PC-9 (cell line): Measurements from ENCODE around the gene CD109. TPM values are rescaled to one million over a fixed set of nuclear protein-coding genes. Genes with fewer than 3 reads are reported as not detected.

Experiments used
- BruUV-seq: library from RNA; stranded (reverse); fragments of 400-500 nt; replicated peaks from 2 replicates; lab custom pipeline; 2021; lab: Mats Ljungman, UMichigan
- CTCF ChIA-PET: fragments of 300-600 bp; sonication (Branson Sonifier 250); formaldehyde crosslinking; loops from one replicate; lab custom pipeline; 2022; ENCODE audit warnings: antibody characterized with exemption; lab: Charles Lee
- POLR2A ChIA-PET: fragments of 300-600 bp; sonication (Branson Sonifier 250); formaldehyde crosslinking; loops from one replicate; lab custom pipeline; 2022; ENCODE audit warnings: antibody characterized with exemption; ENCODE audit not compliant: unreplicated experiment; lab: Charles Lee
- DNase-seq, 2 experiments: peaks; one replicate each; pipeline versions ENCODE4 v3.0.0 to v3.0.0-alpha.2; 2015 to 2022; ENCODE audit warnings: mixed read lengths in 1 of 2
- H2AFZ ChIP-seq: fragments of 200-600 bp; sonication (generic); 2 replicates; pipeline ENCODE4 v1.8.1; 2017; ENCODE audit warnings: antibody characterized with exemption
- H3F3A ChIP-seq: fragments of 200-600 bp; sonication (generic); 2 replicates; pipeline ENCODE4 v1.8.1; 2017; ENCODE audit warnings: antibody characterized with exemption, mild to moderate bottlenecking, low read depth; ENCODE audit not compliant: insufficient read depth
- H3K27ac ChIP-seq: fragments of 200-600 bp; sonication (generic); 2 replicates; pipeline ENCODE4 v1.6.1; 2016; ENCODE audit warnings: mixed run types
- H3K27me3 ChIP-seq: fragments of 200-600 bp; sonication (generic); 2 replicates; pipeline ENCODE4 v1.6.1; 2016; ENCODE audit warnings: low read depth, mixed run types; ENCODE audit not compliant: insufficient read depth
- H3K36me3 ChIP-seq: fragments of 200-600 bp; sonication (generic); 2 replicates; pipeline ENCODE4 v1.6.1; 2016; ENCODE audit warnings: low read depth, mixed run types
- H3K4me1 ChIP-seq: fragments of 200-600 bp; sonication (generic); replicated peaks from 2 replicates; pipeline ENCODE4 v1.6.1; 2016; ENCODE audit warnings: mixed run types; ENCODE audit not compliant: insufficient read depth
- H3K4me2 ChIP-seq: fragments of 200-600 bp; sonication (generic); 2 replicates; pipeline ENCODE4 v1.6.1; 2017; ENCODE audit warnings: mixed run types
- H3K4me3 ChIP-seq: fragments of 200-600 bp; sonication (generic); 2 replicates; pipeline ENCODE4 v1.6.1; 2016; ENCODE audit warnings: mixed run types
- H3K79me2 ChIP-seq: fragments of 200-600 bp; sonication (generic); 2 replicates; pipeline ENCODE4 v1.6.1; 2017; ENCODE audit warnings: low read depth, mixed run types
- H3K9me2 ChIP-seq: fragments of 200-600 bp; sonication (generic); 2 replicates; pipeline ENCODE4 v1.8.1; 2017; ENCODE audit warnings: mild to moderate bottlenecking; ENCODE audit not compliant: insufficient read depth
- H3K9me3 ChIP-seq: fragments of 200-600 bp; sonication (generic); 2 replicates; pipeline ENCODE4 v1.8.1; 2016; ENCODE audit warnings: low read depth; ENCODE audit not compliant: insufficient read depth
- H4K20me1 ChIP-seq: fragments of 200-600 bp; sonication (generic); 2 replicates; pipeline ENCODE4 v1.8.1; 2017; ENCODE audit not compliant: insufficient read depth
- EZH2 ChIP-seq: fragments of 200-600 bp; sonication (generic); IDR thresholded peaks from 2 replicates; pipeline ENCODE4 v1.8.0; 2017; ENCODE audit warnings: antibody characterized with exemption, low read depth
- intact Hi-C: fragments of 100-400 bp; cut with micrococcal nuclease; formaldehyde crosslinking; loops from one replicate; pipeline ENCODE4 v1.10.0; 2022; ENCODE audit not compliant: unreplicated experiment
- total RNA-seq: library from RNA; stranded (reverse); gene quantifications from 2 replicates; pipeline ENCODE4 v1.2.3, GENCODE V29; 2021
- TF ChIP-seq, protein P1 (sequence below): fragments of 200-600 bp; sonication (generic); conservative IDR thresholded peaks from 2 replicates; pipeline ENCODE4 v1.6.1; 2017; ENCODE audit warnings: mixed run types, antibody characterized with exemption, mild to moderate bottlenecking, moderate library complexity

The CD109 gene
- total RNA-seq, 1 experiment from 2014 or later, result 50.7 TPM

DNA sequence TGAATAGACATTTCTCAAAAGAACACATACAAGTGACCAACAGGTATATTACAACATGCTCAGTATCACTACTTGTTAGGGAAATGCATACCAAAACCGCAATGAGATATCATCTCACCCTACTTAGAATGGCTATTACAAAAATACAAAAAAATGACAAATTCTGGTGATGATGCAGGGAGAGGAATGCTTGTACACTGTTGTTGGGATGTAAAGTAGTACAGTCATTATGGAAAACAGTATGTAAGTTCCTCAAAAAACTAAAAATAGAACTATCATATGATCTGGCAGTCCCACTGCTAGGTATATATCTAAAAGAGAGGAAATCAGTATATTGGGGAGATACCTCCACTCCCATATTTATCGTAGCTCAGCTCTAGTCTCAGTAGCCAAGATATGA lies 31.3 kb upstream of the CD109 start:
- no peak overlapping the region for H3K4me3 ChIP-seq
- no peak for TF ChIP-seq EZH2
- TF ChIP-seq, protein P1, sequence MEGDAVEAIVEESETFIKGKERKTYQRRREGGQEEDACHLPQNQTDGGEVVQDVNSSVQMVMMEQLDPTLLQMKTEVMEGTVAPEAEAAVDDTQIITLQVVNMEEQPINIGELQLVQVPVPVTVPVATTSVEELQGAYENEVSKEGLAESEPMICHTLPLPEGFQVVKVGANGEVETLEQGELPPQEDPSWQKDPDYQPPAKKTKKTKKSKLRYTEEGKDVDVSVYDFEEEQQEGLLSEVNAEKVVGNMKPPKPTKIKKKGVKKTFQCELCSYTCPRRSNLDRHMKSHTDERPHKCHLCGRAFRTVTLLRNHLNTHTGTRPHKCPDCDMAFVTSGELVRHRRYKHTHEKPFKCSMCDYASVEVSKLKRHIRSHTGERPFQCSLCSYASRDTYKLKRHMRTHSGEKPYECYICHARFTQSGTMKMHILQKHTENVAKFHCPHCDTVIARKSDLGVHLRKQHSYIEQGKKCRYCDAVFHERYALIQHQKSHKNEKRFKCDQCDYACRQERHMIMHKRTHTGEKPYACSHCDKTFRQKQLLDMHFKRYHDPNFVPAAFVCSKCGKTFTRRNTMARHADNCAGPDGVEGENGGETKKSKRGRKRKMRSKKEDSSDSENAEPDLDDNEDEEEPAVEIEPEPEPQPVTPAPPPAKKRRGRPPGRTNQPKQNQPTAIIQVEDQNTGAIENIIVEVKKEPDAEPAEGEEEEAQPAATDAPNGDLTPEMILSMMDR, result no peak
- peaks cover 21% of the 10 kb centered on the region for H3K4me1 ChIP-seq
- no TSS peak for BruUV-seq
- no peak overlapping the region for H3K4me2 ChIP-seq
- no peak overlapping the region for H3K27ac ChIP-seq
- no peaks in the 10 kb centered on the region for H3K36me3 ChIP-seq
- no peaks in the 10 kb centered on the region for H3K27me3 ChIP-seq
- ChIA-PET POLR2A (interaction anchor here (0.6 kb wide), 1 partner anchor 11 kb away, joined by 13 read pairs; the partner anchor contains the start of gene SLC17A5), CTCF (no interaction called here)
- peaks cover 16% of the 10 kb centered on the region; the same call in 1 of the 2 replicates for H3F3A ChIP-seq
- H2AFZ ChIP-seq, result no peak overlapping the region
- H3K9me2 ChIP-seq, result no peaks in the 10 kb centered on the region
- H4K20me1 ChIP-seq, result no peaks in the 10 kb centered on the region
- H3K9me3 ChIP-seq, result no peaks in the 10 kb centered on the region
- intact Hi-C loops, result no loop called here
- DNase-seq, result no peak
- no peaks in the 10 kb centered on the region for H3K79me2 ChIP-seq

DNA sequence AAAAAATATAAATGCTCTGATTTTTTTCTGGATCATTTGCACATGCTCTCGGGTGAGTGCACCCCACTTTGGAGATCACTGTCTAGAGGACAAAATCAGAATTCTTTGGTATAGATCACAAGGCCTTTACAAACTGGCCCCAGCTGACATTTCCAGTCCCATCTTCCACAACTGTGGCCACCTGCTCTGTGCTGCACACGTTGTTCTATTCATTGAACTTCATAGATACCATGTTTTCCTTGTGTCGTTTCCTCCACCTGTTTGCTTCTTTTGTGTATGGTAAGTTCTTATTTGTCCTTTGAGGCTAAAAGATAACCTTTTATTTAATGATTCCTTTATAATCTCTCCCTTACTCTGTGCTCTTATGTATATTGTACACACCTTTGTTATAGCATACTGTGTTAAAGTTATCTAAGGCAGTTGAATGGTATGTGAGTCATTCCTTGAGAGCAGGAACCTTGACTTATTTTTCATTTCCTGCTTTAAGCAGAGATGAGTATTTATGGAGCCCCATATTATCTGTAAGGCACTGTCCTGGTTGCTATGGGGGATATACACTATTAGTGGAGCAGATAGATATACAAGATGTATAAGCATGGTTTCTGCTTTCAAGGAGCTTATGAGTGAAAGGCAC lies 30.2 kb upstream of the CD109 start:
- no peak for TF ChIP-seq EZH2
- TF ChIP-seq, protein P1, result no peak
- CTCF ChIA-PET, result no interaction called here
- H3K9me3 ChIP-seq, result no peaks in the 10 kb centered on the region
- peak in 1 of 2 experiments; percentile 80 for DNase-seq
- H3K79me2 ChIP-seq, result no peaks in the 10 kb centered on the region
- intact Hi-C loops, result no loop called here
- peak overlapping the region; percentile 39; the same call in 1 of the 2 replicates for H3K27ac ChIP-seq
- H3F3A ChIP-seq, result peaks cover 16% of the 10 kb centered on the region; the same call in 1 of the 2 replicates
- H4K20me1 ChIP-seq, result no peaks in the 10 kb centered on the region
- H3K4me2 ChIP-seq, result peak overlapping the region; percentile 43
- H2AFZ ChIP-seq, result no peak overlapping the region
- no TSS peak for BruUV-seq
- peaks cover 21% of the 10 kb centered on the region for H3K4me1 ChIP-seq
- POLR2A ChIA-PET, result interaction anchor here (0.6 to 0.7 kb wide), 2 partner anchors 29 to 1870 kb away, joined by 3 to 4 read pairs; no protein-coding TSS in a partner anchor
- H3K27me3 ChIP-seq, result no peaks in the 10 kb centered on the region
- no peaks in the 10 kb centered on the region for H3K9me2 ChIP-seq
- no peaks in the 10 kb centered on the region for H3K36me3 ChIP-seq
- H3K4me3 ChIP-seq, result no peak overlapping the region

DNA sequence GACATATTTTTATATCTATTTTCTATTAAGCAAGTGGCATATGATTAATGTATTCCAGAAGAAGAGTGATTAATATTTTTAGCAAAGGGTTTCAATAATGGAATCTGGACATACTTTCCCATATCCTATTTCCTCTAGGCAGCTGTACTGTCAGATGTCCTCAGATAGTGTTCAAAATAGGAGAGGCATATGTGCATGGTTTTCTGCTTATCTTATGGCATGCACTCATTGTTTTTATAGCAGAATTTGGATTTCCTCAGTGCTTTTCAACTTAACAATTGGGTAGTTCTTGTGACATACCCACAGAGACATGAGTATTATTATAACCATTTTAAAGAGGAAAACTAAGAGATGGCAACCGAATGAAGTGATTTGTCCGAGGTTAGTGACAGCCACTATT lies 29.6 kb upstream of the CD109 start:
- Histone ChIP-seq H3K4me2 (peak overlapping the region; percentile 43; the same call in 1 of the 2 replicates), H3K9me3 (no peaks in the 10 kb centered on the region), H3K4me3 (no peak overlapping the region), H3K27ac (peak overlapping the region; percentile 39; the same call in 1 of the 2 replicates), H3K4me1 (peaks cover 21% of the 10 kb centered on the region), H3F3A (peaks cover 16% of the 10 kb centered on the region; the same call in 1 of the 2 replicates), H3K27me3 (no peaks in the 10 kb centered on the region), H2AFZ (no peak overlapping the region), H3K79me2 (no peaks in the 10 kb centered on the region), H3K9me2 (no peaks in the 10 kb centered on the region), H3K36me3 (no peaks in the 10 kb centered on the region), H4K20me1 (no peaks in the 10 kb centered on the region)
- no peak for DNase-seq
- no TSS peak for BruUV-seq
- POLR2A ChIA-PET, result interaction anchor here (0.6 to 0.7 kb wide), 2 partner anchors 29 to 1869 kb away, joined by 3 to 4 read pairs; no protein-coding TSS in a partner anchor
- CTCF ChIA-PET, result no interaction called here
- intact Hi-C loops, result no loop called here
- TF ChIP-seq, protein P1, result no peak
- TF ChIP-seq EZH2, result no peak
